ENCODE data around the gene ZCCHC14. TPM values are rescaled to one million over a fixed set of nuclear protein-coding genes. Genes with fewer than 3 reads are reported as not detected.
"Not testable (repeated sequence)": the region's sequence is repeated elsewhere in the genome, so short reads cannot be mapped to it uniquely, and the experiment has no call there.

ZCCHC14 gene
- total RNA-seq, 2 experiments from 2014 or later: 16.4 to 18.3 TPM

DNA sequence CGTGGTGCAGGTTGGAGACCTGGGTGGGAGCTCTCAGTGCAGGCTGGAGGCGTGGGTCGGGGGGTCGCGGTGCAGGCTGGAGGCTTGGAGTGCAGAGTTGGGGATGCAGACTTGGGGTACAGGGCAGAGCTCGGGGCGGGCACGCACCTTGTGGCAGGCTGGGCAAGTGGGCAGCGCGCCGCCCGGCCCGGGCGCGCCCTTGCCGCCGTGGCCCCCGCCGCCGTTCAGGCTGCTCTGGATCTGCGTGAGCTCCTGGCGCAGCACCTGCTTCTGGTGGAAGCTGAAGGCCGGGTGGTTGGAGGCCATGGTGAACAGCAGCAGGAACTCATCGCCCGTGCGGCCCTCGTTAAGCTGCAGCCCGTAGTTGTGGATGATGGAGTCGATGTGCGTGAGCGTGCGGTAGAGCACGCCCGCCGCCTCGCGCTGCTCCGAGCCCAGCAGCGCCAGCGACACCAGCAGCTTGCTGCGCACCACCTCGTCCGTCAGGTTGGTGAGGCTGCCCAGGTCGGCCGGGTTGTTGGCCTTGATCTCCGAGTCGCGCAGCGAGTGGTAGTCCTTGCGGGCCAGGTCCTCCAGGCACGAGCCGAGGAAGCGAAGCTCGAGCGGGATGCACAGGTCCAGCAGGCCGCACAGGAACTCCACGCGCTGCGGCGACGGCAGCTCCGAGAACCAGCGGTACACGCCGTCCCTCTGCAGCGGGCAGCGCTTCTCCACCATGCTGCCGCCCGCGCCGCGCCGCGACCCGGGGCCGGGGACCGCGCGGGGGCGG is 1.1 kb downstream of the ZCCHC14 start:
- Histone ChIP-seq H3K27ac (ENCODE audit: low read depth in 1 of 2, low read length in 2 of 2) (no peak overlapping the region), H3K27me3 (ENCODE audit: control insufficient read depth in 1 of 2, insufficient read depth in 2 of 2, low read length in 2 of 2) (peaks cover 0 to 3% of the 10 kb centered on the region in 2 experiments), H3K4me3 (ENCODE audit: low read length) (peak overlapping the region; percentile 54), H3K4me1 (ENCODE audit: insufficient read depth, low read length) (peaks cover 57% of the 10 kb centered on the region), H3K36me3 (ENCODE audit: insufficient read depth, low read length) (no peaks in the 10 kb centered on the region), H3K9me3 (ENCODE audit: control insufficient read depth in 1 of 2, insufficient read depth in 1 of 2, low read length in 2 of 2) (no peaks in the 10 kb centered on the region)
- Mint-ChIP-seq H3K9me3 (no peaks in the 10 kb centered on the region), H3K4me3 (peak overlapping the region; percentile 87), H3K36me3 (ENCODE audit: low read depth) (peaks cover 19% of the 10 kb centered on the region), H3K27me3 (no peaks in the 10 kb centered on the region), H3K27ac (peak overlapping the region; percentile 90), H3K4me1 (ENCODE audit: low read depth) (peaks cover 57% of the 10 kb centered on the region)
- ATAC-seq (ENCODE audit: poor library complexity): no peak
- ChIA-PET POLR2A (interaction anchor here (0.7 to 4.2 kb wide), 3 partner anchors 15 to 275 kb away, joined by 3 to 18 read pairs (median 4); partner anchors contain the start of gene KLHDC4), CTCF (no interaction called here)
- intact Hi-C loops (cut with DNase I, micrococcal nuclease): loop anchor here (2.0 to 5.0 kb wide), 4 partner anchors 27 to 461 kb away; partner anchors contain the start of genes BANP (in 1 of the 2), C16orf95 (in 1 of the 2) and MAP1LC3B (in 1 of the 2)
- TF ChIP-seq, protein P1, sequence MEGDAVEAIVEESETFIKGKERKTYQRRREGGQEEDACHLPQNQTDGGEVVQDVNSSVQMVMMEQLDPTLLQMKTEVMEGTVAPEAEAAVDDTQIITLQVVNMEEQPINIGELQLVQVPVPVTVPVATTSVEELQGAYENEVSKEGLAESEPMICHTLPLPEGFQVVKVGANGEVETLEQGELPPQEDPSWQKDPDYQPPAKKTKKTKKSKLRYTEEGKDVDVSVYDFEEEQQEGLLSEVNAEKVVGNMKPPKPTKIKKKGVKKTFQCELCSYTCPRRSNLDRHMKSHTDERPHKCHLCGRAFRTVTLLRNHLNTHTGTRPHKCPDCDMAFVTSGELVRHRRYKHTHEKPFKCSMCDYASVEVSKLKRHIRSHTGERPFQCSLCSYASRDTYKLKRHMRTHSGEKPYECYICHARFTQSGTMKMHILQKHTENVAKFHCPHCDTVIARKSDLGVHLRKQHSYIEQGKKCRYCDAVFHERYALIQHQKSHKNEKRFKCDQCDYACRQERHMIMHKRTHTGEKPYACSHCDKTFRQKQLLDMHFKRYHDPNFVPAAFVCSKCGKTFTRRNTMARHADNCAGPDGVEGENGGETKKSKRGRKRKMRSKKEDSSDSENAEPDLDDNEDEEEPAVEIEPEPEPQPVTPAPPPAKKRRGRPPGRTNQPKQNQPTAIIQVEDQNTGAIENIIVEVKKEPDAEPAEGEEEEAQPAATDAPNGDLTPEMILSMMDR (IDR thresholded peaks at IDR 0.05): no peak
- DNase-seq: peak in 6 of 14 experiments; percentile 7 to 57 (median 34)

DNA sequence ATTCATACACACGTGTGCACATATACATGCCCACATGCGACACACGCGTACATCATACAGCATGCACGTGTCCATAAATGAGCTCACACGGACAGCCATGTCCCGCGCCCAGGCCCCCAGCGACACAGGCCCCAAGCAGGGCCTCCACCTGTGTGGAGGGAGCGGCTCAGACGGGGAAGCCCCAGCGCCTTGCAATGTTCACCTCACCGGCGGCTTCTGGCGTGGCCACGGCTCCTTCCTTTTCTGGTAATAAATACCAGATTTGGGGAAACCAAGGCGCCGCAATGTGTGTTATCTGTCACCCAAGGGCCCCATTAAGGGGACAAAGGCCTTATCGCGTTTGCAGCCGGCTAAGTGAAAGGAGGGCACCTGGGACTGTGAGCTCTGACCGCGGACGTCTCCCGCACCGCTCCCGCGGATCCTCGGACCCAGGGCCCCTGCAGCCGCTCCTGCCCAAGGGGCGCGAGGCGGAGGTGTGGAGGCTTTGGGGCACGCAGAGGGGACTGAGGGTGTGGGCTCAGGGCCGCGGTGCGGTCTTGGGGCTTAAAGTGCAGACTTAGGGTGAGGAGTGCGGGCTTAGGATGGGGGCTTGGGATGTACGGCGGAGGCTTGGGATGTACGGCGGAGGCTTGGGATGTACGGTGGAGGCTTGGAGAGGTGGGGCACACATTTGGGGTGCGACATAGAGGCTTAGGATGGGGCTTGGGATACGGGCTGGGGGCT is 1.9 kb downstream of the ZCCHC14 start:
- POLR2A ChIA-PET: interaction anchor here (0.7 to 4.2 kb wide), 6 partner anchors 9 to 275 kb away, joined by 3 to 18 read pairs (median 3); partner anchors contain the start of genes FBXO31 and KLHDC4
- H3K27ac Mint-ChIP-seq: peak overlapping the region; percentile 90
- peak; percentile 17 to 77 (median 53) for DNase-seq
- not testable (repeated sequence) for H3K9me3 Mint-ChIP-seq; H3K27me3 Mint-ChIP-seq; H3K27me3 ChIP-seq (ENCODE audit: control insufficient read depth in 1 of 2, insufficient read depth in 2 of 2, low read length in 2 of 2); H3K36me3 ChIP-seq (ENCODE audit: insufficient read depth, low read length); H3K9me3 ChIP-seq (ENCODE audit: control insufficient read depth in 1 of 2, insufficient read depth in 1 of 2, low read length in 2 of 2)
- H3K27ac ChIP-seq (ENCODE audit: low read depth in 1 of 2, low read length in 2 of 2): peak overlapping the region; percentile 29 to 47
- peak overlapping the region; percentile 87 for H3K4me3 Mint-ChIP-seq
- CTCF ChIA-PET: interaction anchor here (1.2 kb wide), 1 partner anchor 144 kb away, joined by 3 read pairs; no protein-coding TSS in a partner anchor
- H3K4me3 ChIP-seq (ENCODE audit: low read length): peak overlapping the region; percentile 54
- intact Hi-C loops (cut with DNase I, micrococcal nuclease): loop anchor here (2.0 to 5.0 kb wide), 4 partner anchors 26 to 461 kb away; partner anchors contain the start of genes BANP (in 1 of the 2), C16orf95 (in 1 of the 2) and MAP1LC3B (in 1 of the 2)
- H3K36me3 Mint-ChIP-seq (ENCODE audit: low read depth): peaks cover 19% of the 10 kb centered on the region
- H3K4me1 ChIP-seq (ENCODE audit: insufficient read depth, low read length): peaks cover 53% of the 10 kb centered on the region
- H3K4me1 Mint-ChIP-seq (ENCODE audit: low read depth): peaks cover 58% of the 10 kb centered on the region
- ATAC-seq (ENCODE audit: poor library complexity): peak; percentile 30

DNA sequence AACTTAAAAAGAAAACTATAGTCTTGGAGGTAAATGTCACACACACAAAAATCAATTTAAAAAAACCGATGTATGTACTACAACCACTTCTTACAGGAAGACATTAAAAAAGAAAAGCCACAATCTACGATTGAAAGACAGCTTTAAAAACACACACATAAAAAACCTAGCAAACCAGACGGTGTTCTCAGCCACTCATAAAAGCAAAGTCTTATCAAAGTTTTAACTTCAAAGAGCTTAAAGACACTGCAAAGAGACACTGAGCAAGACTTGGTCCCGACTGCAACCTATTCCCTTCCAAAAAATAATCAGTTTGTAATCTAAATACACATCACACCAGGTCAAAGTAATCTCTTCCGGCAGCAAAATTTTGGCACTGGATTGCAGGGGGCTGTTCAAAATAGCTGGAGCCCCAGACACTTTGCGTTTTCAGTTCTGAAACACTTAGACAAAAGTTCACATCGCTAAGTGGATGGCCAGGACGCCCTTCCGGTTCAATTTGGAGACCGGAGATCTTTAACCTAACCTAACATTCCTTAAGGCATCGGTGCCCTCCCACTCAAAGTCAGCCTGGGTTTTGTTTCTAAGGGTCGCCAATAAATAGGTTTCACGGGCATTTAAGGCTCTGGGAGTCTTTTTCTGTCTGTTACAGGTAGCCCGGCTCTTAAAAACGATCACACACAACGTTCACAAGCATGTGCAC is 2.6 kb downstream of the ZCCHC14 start:
- no peaks in the 10 kb centered on the region for H3K27me3 ChIP-seq (ENCODE audit: control insufficient read depth in 1 of 2, insufficient read depth in 2 of 2, low read length in 2 of 2)
- H3K27me3 Mint-ChIP-seq: no peaks in the 10 kb centered on the region
- intact Hi-C loops (cut with DNase I, micrococcal nuclease): loop anchor here (2.0 to 5.0 kb wide), 4 partner anchors 25 to 462 kb away; partner anchors contain the start of genes BANP (in 1 of the 2), C16orf95 (in 1 of the 2) and MAP1LC3B (in 1 of the 2)
- H3K9me3 Mint-ChIP-seq: no peaks in the 10 kb centered on the region
- peaks cover 20% of the 10 kb centered on the region for H3K36me3 Mint-ChIP-seq (ENCODE audit: low read depth)
- H3K4me3 Mint-ChIP-seq: peak overlapping the region; percentile 87
- peak; percentile 27 for ATAC-seq (ENCODE audit: poor library complexity)
- ChIA-PET POLR2A (interaction anchor here (0.7 to 4.2 kb wide), 8 partner anchors 9 to 276 kb away, joined by 3 to 18 read pairs (median 4); partner anchors contain the start of genes C16orf95, FBXO31 and KLHDC4), CTCF (interaction anchor here (1.2 kb wide), 1 partner anchor 145 kb away, joined by 3 read pairs; no protein-coding TSS in a partner anchor)
- peak overlapping the region; percentile 29 to 47 for H3K27ac ChIP-seq (ENCODE audit: low read depth in 1 of 2, low read length in 2 of 2)
- peak overlapping the region; percentile 90 for H3K27ac Mint-ChIP-seq
- peaks cover 65% of the 10 kb centered on the region for H3K4me1 Mint-ChIP-seq (ENCODE audit: low read depth)
- no peaks in the 10 kb centered on the region for H3K36me3 ChIP-seq (ENCODE audit: insufficient read depth, low read length)
- peak in 5 of 14 experiments; percentile 3 to 60 (median 40) for DNase-seq
- peak overlapping the region; percentile 54 for H3K4me3 ChIP-seq (ENCODE audit: low read length)
- H3K4me1 ChIP-seq (ENCODE audit: insufficient read depth, low read length): peaks cover 51% of the 10 kb centered on the region
- TF ChIP-seq, protein P1 (IDR thresholded peaks at IDR 0.05): no peak
- no peaks in the 10 kb centered on the region for H3K9me3 ChIP-seq (ENCODE audit: control insufficient read depth in 1 of 2, insufficient read depth in 1 of 2, low read length in 2 of 2)

Measured in CD4-positive, alpha-beta T cell (primary cell).